Measurements from ENCODE around the gene CTIF. TPM values are rescaled to one million over a fixed set of nuclear protein-coding genes. Genes with fewer than 3 reads are reported as not detected.
A peak's percentile ranks its signal among the peaks of the same experiment; 100 is the strongest.

Gene CTIF
- polyA plus RNA-seq, 1 experiment: 40.2 TPM

GRCh38 chr18:48777744-48778116, 238.9 kb downstream of the CTIF start:
- TF ChIP-seq, protein P1, sequence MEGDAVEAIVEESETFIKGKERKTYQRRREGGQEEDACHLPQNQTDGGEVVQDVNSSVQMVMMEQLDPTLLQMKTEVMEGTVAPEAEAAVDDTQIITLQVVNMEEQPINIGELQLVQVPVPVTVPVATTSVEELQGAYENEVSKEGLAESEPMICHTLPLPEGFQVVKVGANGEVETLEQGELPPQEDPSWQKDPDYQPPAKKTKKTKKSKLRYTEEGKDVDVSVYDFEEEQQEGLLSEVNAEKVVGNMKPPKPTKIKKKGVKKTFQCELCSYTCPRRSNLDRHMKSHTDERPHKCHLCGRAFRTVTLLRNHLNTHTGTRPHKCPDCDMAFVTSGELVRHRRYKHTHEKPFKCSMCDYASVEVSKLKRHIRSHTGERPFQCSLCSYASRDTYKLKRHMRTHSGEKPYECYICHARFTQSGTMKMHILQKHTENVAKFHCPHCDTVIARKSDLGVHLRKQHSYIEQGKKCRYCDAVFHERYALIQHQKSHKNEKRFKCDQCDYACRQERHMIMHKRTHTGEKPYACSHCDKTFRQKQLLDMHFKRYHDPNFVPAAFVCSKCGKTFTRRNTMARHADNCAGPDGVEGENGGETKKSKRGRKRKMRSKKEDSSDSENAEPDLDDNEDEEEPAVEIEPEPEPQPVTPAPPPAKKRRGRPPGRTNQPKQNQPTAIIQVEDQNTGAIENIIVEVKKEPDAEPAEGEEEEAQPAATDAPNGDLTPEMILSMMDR (IDR thresholded peaks at IDR 0.05; ENCODE audit: low read depth, low read length): no peak
- no peak overlapping the region for H3K27ac ChIP-seq (ENCODE audit: low read depth, low read length)
- no peaks in the 10 kb centered on the region for H3K27me3 ChIP-seq (ENCODE audit: control insufficient read depth, insufficient read depth, low read length)
- H3K4me3 ChIP-seq (ENCODE audit: low read depth, low read length): no peak overlapping the region
- ChIA-PET CTCF (interaction anchor here (0.5 to 1.5 kb wide), 7 partner anchors 8 to 460 kb away, joined by 3 to 5 read pairs (median 3); no protein-coding TSS in a partner anchor), POLR2A (no interaction called here)
- no peak for DNase-seq (ENCODE audit: low read depth, low spot score)
- H3K9me3 ChIP-seq (ENCODE audit: control insufficient read depth, insufficient read depth, low read length): no peaks in the 10 kb centered on the region; the same call in 1 of the 2 replicates

GRCh38 chr18:48778344-48779011, 239.6 kb downstream of the CTIF start:
- Histone ChIP-seq H3K27me3 (ENCODE audit: control insufficient read depth, insufficient read depth, low read length) (no peaks in the 10 kb centered on the region), H3K27ac (ENCODE audit: low read depth, low read length) (no peak overlapping the region), H3K4me3 (ENCODE audit: low read depth, low read length) (no peak overlapping the region), H3K9me3 (ENCODE audit: control insufficient read depth, insufficient read depth, low read length) (no peaks in the 10 kb centered on the region; the same call in 1 of the 2 replicates)
- no peak for DNase-seq (ENCODE audit: low read depth, low spot score)
- TF ChIP-seq, protein P1 (IDR thresholded peaks at IDR 0.05; ENCODE audit: low read depth, low read length): no peak
- ChIA-PET CTCF (interaction anchor here (0.9 to 1.5 kb wide), 2 partner anchors 9 to 102 kb away, joined by 3 to 4 read pairs; no protein-coding TSS in a partner anchor), POLR2A (no interaction called here)

DNA sequence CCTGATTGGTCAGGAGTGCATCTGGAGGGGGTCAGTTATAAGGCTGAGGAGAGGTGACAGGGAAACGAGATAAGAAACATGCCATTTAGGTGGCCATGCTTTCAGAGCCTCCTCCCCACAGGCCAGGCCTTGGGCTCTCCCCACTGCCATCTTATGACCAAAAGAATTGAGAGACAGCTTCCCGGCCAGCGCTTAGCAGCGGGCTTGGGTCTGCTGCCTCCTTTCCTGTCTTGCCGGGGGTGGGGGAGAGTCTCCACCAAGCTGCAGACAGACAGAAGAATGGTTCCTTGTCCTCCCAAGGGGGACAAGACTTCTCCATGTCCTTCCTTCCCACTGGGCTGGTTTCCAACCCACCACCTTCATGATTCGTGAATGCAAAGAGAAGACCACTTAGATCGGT, 240.6 kb downstream of the CTIF start:
- ChIA-PET POLR2A (no interaction called here), CTCF (no interaction called here)
- Histone ChIP-seq H3K27me3 (ENCODE audit: control insufficient read depth, insufficient read depth, low read length) (no peaks in the 10 kb centered on the region), H3K9me3 (ENCODE audit: control insufficient read depth, insufficient read depth, low read length) (no peaks in the 10 kb centered on the region; the same call in 1 of the 2 replicates), H3K27ac (ENCODE audit: low read depth, low read length) (no peak overlapping the region), H3K4me3 (ENCODE audit: low read depth, low read length) (no peak overlapping the region)
- no peak for DNase-seq (ENCODE audit: low read depth, low spot score)
- TF ChIP-seq, protein P1 (IDR thresholded peaks at IDR 0.05; ENCODE audit: low read depth, low read length): no peak

GRCh38 chr18:48780201-48780912, 241.5 kb downstream of the CTIF start:
- no peaks in the 10 kb centered on the region for H3K27me3 ChIP-seq (ENCODE audit: control insufficient read depth, insufficient read depth, low read length)
- no peak overlapping the region for H3K4me3 ChIP-seq (ENCODE audit: low read depth, low read length)
- TF ChIP-seq, protein P1 (IDR thresholded peaks at IDR 0.05; ENCODE audit: low read depth, low read length): no peak
- no peaks in the 10 kb centered on the region; the same call in 1 of the 2 replicates for H3K9me3 ChIP-seq (ENCODE audit: control insufficient read depth, insufficient read depth, low read length)
- ChIA-PET POLR2A (interaction anchor here (0.7 kb wide), 1 partner anchor 48 kb away, joined by 3 read pairs; no protein-coding TSS in a partner anchor), CTCF (no interaction called here)
- peak overlapping the region; percentile 57 for H3K27ac ChIP-seq (ENCODE audit: low read depth, low read length)
- no peak for DNase-seq (ENCODE audit: low read depth, low spot score)

GRCh38 chr18:48780913-48781162, 242.0 kb downstream of the CTIF start:
- DNase-seq (ENCODE audit: low read depth, low spot score): no peak
- TF ChIP-seq, protein P1 (IDR thresholded peaks at IDR 0.05; ENCODE audit: low read depth, low read length): no peak
- Histone ChIP-seq H3K4me3 (ENCODE audit: low read depth, low read length) (no peak overlapping the region), H3K27me3 (ENCODE audit: control insufficient read depth, insufficient read depth, low read length) (no peaks in the 10 kb centered on the region), H3K9me3 (ENCODE audit: control insufficient read depth, insufficient read depth, low read length) (no peaks in the 10 kb centered on the region; the same call in 1 of the 2 replicates), H3K27ac (ENCODE audit: low read depth, low read length) (peak overlapping the region; percentile 57)
- ChIA-PET POLR2A (no interaction called here), CTCF (interaction anchor here (0.6 to 0.7 kb wide), 2 partner anchors 122 to 775 kb away, joined by 3 to 6 read pairs; no protein-coding TSS in a partner anchor)

Measured in AG04450 (cell line).